NT2/D1 (cell line): ENCODE measurements around the gene SRPRB.

ENCODE experiments used
- DNase-seq: peaks from one replicate; pipeline ENCODE4 v3.0.0-alpha.2; 2011; ENCODE audit warnings: low read depth, low spot score
- H3K27me3 ChIP-seq: 2 replicates; pipeline ENCODE4 v1.6.0; 2011; ENCODE audit warnings: mild to moderate bottlenecking; ENCODE audit not compliant: insufficient read length, insufficient read depth
- H3K36me3 ChIP-seq: 2 replicates; pipeline ENCODE4 v1.6.1; 2011; ENCODE audit warnings: mild to moderate bottlenecking, low read length, mixed read lengths; ENCODE audit not compliant: insufficient read depth, insufficient read length
- H3K4me1 ChIP-seq: 2 replicates; pipeline ENCODE4 v1.5.1; 2011; ENCODE audit not compliant: insufficient read depth, insufficient read length
- H3K4me3 ChIP-seq: 2 replicates; pipeline ENCODE4 v1.5.1; 2011; ENCODE audit warnings: low read depth; ENCODE audit not compliant: insufficient read length
- H3K9ac ChIP-seq: 2 replicates; pipeline ENCODE4 v1.6.0; 2011; ENCODE audit warnings: low read depth; ENCODE audit not compliant: insufficient read length
- H3K9me3 ChIP-seq: 2 replicates; pipeline ENCODE4 v1.5.1; 2011; ENCODE audit warnings: mild to moderate bottlenecking, low read length; ENCODE audit not compliant: insufficient read depth
- SUZ12 ChIP-seq: IDR thresholded peaks from 2 replicates; pipeline ENCODE4 v1.6.1; 2011; ENCODE audit not compliant: insufficient read length, insufficient read depth; ENCODE audit errors: extremely low read depth
- YY1 ChIP-seq: IDR thresholded peaks from 2 replicates; pipeline ENCODE4 v1.6.1; 2011; ENCODE audit not compliant: insufficient read length, insufficient read depth
- ZNF274 ChIP-seq: IDR thresholded peaks from 2 replicates; pipeline ENCODE4 v1.6.1; 2011; ENCODE audit warnings: mild to moderate bottlenecking, low read depth, low read length

SRPRB gene

DNA sequence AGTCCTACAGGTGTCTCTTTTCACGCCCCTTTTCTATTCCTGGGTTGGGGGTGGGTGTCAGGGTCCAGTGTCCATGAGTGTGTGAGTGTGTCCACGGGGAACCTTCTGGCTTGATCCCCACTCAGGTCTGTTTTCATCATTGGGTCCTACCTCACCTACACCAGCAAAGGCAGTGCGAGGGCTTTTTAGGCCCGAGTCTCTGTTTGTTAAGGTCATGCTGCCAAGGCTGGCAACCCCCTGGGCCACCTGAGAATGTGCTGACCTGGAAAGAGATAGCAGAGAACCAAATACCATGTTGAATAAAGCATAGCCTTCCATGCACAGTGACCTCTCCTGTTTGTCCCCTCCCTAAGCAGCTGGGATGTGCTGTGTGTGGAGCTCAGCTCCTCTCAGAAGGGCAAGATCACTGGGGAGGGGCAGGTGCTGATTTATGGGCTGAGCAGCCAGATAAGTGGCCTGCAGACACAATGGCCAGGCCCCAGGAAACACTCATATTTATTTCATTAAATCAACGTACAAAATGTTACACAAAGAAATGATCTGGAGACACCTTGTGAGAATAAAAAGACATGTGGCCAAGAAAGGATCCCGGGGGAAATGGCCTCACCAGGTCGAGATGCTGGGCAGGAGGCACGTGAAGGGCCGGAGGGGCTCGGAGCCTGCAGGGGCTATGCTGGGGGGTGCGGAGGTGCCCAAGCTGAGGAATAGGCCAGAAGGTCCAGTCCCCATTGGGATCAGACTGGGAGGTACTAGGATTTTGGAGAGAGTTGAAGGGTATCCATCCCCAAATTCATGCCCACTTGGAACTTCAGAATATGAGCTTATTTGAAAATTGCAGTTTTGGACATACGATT is 54.0 kb downstream of the SRPRB start:
- H3K9ac ChIP-seq = no peak overlapping the region
- no peak for DNase-seq
- H3K4me1 ChIP-seq = peaks cover 9% of the 10 kb centered on the region
- no peak overlapping the region for H3K4me3 ChIP-seq
- H3K27me3 ChIP-seq = no peaks in the 10 kb centered on the region
- no peaks in the 10 kb centered on the region for H3K9me3 ChIP-seq
- TF ChIP-seq SUZ12 (no peak), YY1 (no peak), ZNF274 (no peak)
- peaks cover 8% of the 10 kb centered on the region for H3K36me3 ChIP-seq

- DNase-seq = no peak
- H3K9me3 ChIP-seq = no peaks in the 10 kb centered on the region
Measured at GRCh38 chr3:133860519-133860918, 54.9 kb downstream of the SRPRB start.

GRCh38 chr3:133862161-133862560 is 56.5 kb downstream of the SRPRB start:
- Histone ChIP-seq H3K9ac (no peak overlapping the region), H3K4me1 (peaks cover 11% of the 10 kb centered on the region), H3K4me3 (no peak overlapping the region), H3K36me3 (peaks cover 8% of the 10 kb centered on the region), H3K9me3 (no peaks in the 10 kb centered on the region), H3K27me3 (no peaks in the 10 kb centered on the region)
- DNase-seq = no peak
- TF ChIP-seq ZNF274 (no peak), YY1 (no peak), SUZ12 (no peak)

More at GRCh38 chr3:133860519-133860918, 54.9 kb downstream of the SRPRB start:
- no peak overlapping the region for H3K4me3 ChIP-seq
- TF ChIP-seq SUZ12 (no peak), ZNF274 (no peak), YY1 (no peak)
- H3K36me3 ChIP-seq = peaks cover 8% of the 10 kb centered on the region
- H3K27me3 ChIP-seq = no peaks in the 10 kb centered on the region
- H3K9ac ChIP-seq = no peak overlapping the region
- peaks cover 11% of the 10 kb centered on the region for H3K4me1 ChIP-seq

- H3K4me1 ChIP-seq = peaks cover 11% of the 10 kb centered on the region
- H3K9me3 ChIP-seq = no peaks in the 10 kb centered on the region
- no peaks in the 10 kb centered on the region for H3K27me3 ChIP-seq
- TF ChIP-seq ZNF274 (no peak), SUZ12 (no peak), YY1 (no peak)
- peaks cover 8% of the 10 kb centered on the region for H3K36me3 ChIP-seq
- no peak overlapping the region for H3K9ac ChIP-seq
- no peak for DNase-seq
- no peak overlapping the region for H3K4me3 ChIP-seq
Measured at GRCh38 chr3:133863911-133864310, 58.3 kb downstream of the SRPRB start.

DNA sequence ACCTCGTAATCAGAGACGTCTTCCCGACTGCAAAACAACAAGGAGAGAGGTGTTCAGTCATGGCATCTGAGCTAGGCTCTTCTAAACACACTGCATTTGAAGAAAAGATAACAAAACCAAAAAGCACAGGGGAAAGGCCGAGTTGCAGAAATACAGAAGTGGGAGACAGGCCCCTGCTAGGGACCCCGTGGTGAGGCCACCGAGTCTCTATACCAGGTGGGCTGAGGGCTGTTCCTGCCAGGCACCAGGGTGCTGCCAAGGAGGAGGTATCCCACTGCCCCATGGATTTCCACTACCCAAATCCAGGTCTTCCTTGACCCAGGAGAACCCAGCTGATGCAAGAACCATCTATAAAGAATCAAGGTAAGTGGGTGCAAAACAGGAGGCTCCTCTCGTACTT is 59.0 kb downstream of the SRPRB start:
- no peaks in the 10 kb centered on the region for H3K9me3 ChIP-seq
- peaks cover 11% of the 10 kb centered on the region for H3K4me1 ChIP-seq
- H3K9ac ChIP-seq = no peak overlapping the region
- H3K36me3 ChIP-seq = peaks cover 5% of the 10 kb centered on the region
- H3K4me3 ChIP-seq = no peak overlapping the region
- no peaks in the 10 kb centered on the region for H3K27me3 ChIP-seq
- no peak for DNase-seq
- TF ChIP-seq SUZ12 (no peak), ZNF274 (no peak), YY1 (no peak)

GRCh38 chr3:133865136-133865855 is 59.7 kb downstream of the SRPRB start:
- Histone ChIP-seq H3K4me3 (no peak overlapping the region), H3K27me3 (no peaks in the 10 kb centered on the region), H3K9ac (no peak overlapping the region), H3K4me1 (peaks cover 11% of the 10 kb centered on the region), H3K36me3 (peaks cover 5% of the 10 kb centered on the region), H3K9me3 (no peaks in the 10 kb centered on the region)
- no peak for DNase-seq
- TF ChIP-seq SUZ12 = no peak
- TF ChIP-seq YY1 = no peak

DNA sequence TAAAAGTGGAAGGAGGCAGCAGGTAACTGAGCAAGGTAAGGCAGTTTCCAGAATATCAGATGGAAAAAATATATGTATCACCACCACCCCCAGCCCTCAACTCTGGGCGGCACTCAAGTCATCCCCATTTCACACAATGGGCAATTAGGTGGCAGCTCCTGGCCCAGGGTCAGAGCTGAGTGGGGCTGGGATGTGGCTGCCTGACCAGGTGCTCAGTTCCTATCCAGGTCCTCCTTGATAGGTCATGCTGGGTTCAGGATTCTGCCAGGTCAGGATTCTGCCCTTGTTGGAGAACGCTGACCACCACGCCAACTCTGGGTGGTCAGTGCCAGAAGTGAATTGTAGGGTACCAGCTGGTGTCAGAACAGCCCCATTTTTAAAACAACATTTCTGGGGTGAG is 60.5 kb downstream of the SRPRB start:
- TF ChIP-seq YY1 = no peak
- TF ChIP-seq SUZ12 = no peak
- TF ChIP-seq ZNF274 = no peak
- H3K4me3 ChIP-seq = no peak overlapping the region

More for the DNA sequence above, 60.5 kb downstream of the SRPRB start:
- no peak for DNase-seq
- Histone ChIP-seq H3K27me3 (no peaks in the 10 kb centered on the region), H3K9ac (no peak overlapping the region), H3K9me3 (no peaks in the 10 kb centered on the region), H3K4me1 (peaks cover 6% of the 10 kb centered on the region), H3K36me3 (peaks cover 5% of the 10 kb centered on the region)
